OCI-M2 (cell line): ENCODE results near the gene ASB14.

Experiments
- DNase-seq: peaks from one replicate; lab custom pipeline; 2025; ENCODE audit not compliant: unreplicated experiment; lab: John Stamatoyannopoulos, UW

ASB14 gene

GRCh38 chr3:57261119-57261518 lies 31.4 kb downstream of the ASB14 start:
- DNase-seq, result no peak

- no peak for DNase-seq
Observed at GRCh38 chr3:57257678-57258077, 34.8 kb downstream of the ASB14 start.

- DNase-seq, result no peak
Observed at GRCh38 chr3:57256844-57257243, 35.6 kb downstream of the ASB14 start.

GRCh38 chr3:57252404-57252803 lies 40.1 kb downstream of the ASB14 start:
- DNase-seq, result no peak

GRCh38 chr3:57244946-57245345 lies 47.5 kb downstream of the ASB14 start:
- no peak for DNase-seq

GRCh38 chr3:57234613-57235575 lies 57.6 kb downstream of the ASB14 start:
- no peak for DNase-seq

GRCh38 chr3:57233799-57234198 lies 58.7 kb downstream of the ASB14 start:
- DNase-seq, result no peak

- no peak for DNase-seq
Observed at GRCh38 chr3:57230006-57230405, 62.5 kb downstream of the ASB14 start.

GRCh38 chr3:57227930-57228751 lies 64.3 kb downstream of the ASB14 start:
- DNase-seq, result peak; percentile 41

- peak; percentile 49 for DNase-seq
Observed at GRCh38 chr3:57227204-57227929, 65.1 kb downstream of the ASB14 start, which contains the start of gene APPL1. Gene APPL1, plus strand, starts transcription at chr3:57227729. Its CDS starts 155 bp downstream, at chr3:57227884.

GRCh38 chr3:57226176-57226575 lies 66.3 kb downstream of the ASB14 start:
- no peak for DNase-seq

- DNase-seq, result no peak
Observed at GRCh38 chr3:57224856-57225255, 67.6 kb downstream of the ASB14 start.

GRCh38 chr3:57221883-57222282 lies 70.6 kb downstream of the ASB14 start:
- no peak for DNase-seq
